GM19099 (cell line): ENCODE data around the gene NCOA1.

Source experiments
- POLR2A ChIP-seq: IDR thresholded peaks from 3 replicates; pipeline ENCODE4 v1.6.1; 2011; ENCODE audit warnings: low read depth; ENCODE audit not compliant: insufficient read length; ENCODE audit errors: extremely low read depth

NCOA1 gene

DNA sequence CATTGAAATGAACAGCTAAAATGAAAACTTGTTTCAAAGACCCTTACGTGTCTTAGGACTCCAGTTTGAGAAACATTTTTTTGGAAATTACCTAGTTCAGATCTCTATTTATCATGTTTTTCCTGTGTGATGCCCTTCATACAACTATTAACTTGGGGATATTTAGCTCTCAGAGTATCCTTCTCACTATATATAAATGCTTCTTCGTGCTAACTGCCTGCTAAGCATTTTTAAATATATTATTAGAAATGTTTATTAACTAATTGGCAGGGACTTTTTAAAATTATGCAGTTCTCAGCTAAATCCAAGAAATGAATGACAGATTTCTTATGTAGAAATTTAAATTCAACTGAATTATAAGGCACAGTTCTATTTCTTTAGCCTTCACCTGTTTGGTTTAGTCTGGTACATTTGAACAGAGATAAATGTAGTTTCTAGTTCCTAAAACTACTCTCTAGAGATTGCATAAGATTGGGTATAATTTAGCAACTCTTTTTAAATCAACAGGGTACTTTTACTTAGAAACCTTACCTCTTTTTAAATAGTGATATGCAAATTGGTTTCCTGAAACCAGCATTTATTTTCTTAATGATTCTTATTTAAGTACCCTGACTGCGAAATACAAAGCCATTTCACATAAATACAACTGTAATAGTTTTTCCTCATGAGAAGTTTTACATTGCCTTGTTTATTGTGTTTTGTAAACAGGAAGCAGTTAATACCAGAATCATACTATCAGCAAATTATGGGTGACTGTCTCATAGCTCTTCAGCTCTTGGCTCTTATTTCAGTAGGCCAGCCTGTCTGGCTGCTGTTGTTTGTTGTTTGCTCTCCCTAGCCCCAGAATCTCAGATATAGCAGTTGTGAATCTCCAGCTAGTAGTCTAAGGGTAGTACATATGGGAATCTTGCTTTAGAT, 161.5 kb downstream of the NCOA1 start:
- TF ChIP-seq POLR2A: no peak

DNA sequence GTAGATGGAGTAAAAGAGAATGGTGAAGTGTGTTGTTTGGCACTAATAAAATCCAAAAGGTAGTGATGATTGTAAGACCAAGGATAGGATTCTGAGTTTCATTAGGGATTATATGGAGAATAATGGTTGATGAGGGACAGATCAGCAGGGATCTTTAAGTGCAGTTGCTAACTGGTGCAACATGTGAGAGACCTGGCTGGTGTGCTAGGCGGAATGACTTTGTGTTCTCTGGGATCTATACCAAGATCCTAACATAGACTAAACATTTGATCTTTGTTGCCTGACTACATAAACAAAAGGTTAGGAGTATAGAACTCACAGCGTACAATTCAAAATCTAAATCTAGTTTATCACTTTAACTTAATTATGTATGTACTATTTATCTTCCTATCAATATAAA, 166.8 kb downstream of the NCOA1 start:
- TF ChIP-seq POLR2A: no peak

DNA sequence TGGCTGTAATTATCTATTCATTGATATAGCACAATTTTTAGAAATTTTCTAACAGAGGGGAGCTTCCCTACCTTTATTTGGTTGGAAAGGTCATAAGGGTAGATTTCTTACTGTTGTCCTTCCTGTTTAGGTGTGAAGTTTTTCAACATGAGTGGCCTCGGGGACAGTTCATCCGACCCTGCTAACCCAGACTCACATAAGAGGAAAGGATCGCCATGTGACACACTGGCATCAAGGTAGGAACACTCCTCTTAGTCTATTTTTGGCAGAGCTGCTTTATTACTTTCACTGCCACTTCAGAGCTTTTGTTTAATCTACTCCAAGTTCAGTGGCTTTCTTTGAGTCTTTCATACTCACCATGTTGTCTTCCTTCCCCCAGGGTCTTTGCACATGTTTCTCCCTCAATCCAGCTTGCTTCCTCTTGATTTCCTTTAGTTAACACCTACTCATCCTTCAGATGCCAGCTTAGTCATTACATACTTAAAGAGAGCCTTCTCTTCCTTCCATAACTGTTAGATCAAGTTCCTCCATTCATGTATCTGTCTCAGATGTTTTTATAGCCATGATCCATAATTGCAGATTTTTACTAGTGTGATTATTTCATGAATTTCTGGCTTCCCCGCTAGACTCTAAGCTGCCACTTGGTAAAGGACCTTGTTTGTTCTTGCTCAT, 167.6 kb downstream of the NCOA1 start:
- TF ChIP-seq POLR2A: no peak

DNA sequence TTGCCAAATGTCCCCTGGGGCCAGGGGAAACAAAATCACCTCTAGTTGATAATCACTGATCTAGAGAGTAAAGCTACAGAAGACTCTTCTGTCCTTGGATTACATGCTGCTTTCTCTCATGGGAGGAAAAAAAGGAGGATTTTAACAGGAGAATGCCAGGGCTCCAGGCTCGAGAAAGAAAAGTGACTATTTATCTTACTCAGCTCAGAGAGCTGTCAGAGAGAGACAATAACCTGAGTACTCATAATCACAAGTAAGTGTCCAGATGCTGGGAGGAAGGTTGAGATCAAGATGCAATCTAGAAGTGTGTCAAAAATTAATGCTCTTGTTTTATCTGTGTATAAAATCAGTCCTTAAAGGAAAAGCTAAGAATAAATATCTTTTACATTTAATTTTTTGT, 168.8 kb downstream of the NCOA1 start:
- TF ChIP-seq POLR2A: no peak

DNA sequence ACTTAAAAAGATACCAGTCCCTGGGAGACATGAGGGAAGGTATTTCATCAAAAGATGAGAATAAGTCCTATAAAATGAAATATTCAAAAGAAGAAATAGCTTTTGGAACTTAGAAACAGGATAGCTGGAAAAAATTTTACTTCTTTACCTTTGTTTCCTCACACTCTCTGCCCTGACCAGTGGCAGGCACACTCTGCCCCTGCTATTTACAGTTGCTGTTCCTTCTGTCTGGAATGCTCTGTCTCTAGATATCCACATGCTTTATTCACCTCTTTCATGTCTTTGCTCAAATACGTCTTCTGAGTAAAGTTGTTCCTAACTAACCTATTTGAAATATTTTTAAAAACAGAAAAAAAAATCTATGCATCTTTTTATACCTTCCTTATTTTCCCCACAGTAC, 176.5 kb downstream of the NCOA1 start:
- no peak for TF ChIP-seq POLR2A

DNA sequence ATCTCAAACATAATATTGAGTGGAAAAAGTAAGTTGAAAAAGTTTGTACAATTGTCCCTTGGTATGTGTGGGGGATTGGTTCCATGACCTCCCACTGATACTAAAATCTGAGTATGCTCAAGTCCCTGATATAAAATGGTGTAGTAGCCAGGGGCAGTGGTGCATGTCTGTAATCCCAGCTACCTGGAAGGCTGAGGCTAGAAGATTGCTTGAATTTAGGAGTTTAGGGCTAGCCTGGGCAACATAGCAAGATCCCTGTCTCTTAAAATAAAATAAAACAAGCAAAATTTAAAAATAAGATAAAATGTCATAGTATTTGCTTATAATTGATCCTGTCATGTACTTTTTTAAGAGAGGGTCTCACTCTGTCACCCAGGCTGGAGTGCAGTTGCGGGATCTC, 180.2 kb downstream of the NCOA1 start:
- no peak for TF ChIP-seq POLR2A

DNA sequence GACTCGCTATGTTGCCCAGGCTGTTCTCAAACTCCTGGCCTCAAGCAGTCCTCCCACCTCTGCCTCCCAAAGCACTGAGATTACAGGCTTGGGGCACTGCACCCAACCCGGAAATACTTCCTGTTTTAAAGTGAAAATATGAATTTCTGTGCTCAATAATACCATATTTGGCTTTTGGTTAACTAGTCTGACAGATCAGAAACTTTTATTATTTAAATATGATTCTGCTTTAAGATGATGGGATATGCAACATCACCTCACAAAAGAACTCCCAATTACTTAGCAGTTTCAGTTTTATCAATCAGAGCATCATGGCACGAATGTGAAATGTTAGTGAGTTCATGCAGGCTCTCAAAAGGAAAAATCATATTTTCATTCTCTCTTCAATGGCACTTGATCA, 181.5 kb downstream of the NCOA1 start:
- TF ChIP-seq POLR2A: no peak

DNA sequence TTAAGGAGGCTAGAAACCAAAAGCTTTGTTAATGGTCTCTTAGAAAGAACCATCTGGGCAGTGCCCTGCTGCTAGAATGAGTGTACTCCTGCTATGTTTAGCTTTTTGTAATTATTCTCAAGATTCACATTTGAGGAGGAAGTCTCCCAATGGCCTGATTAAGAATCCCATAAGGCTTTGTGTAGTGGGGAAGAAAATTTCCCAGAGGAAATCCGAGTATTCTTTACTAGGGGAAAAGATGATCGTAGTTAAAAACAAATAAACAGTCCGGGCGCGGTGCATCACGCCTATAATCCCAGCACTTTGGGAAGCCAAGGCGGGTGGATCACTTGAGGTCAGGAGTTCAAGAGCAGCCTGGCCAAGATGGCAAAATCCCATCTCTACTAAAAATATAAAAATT, 184.3 kb downstream of the NCOA1 start:
- TF ChIP-seq POLR2A: no peak

DNA sequence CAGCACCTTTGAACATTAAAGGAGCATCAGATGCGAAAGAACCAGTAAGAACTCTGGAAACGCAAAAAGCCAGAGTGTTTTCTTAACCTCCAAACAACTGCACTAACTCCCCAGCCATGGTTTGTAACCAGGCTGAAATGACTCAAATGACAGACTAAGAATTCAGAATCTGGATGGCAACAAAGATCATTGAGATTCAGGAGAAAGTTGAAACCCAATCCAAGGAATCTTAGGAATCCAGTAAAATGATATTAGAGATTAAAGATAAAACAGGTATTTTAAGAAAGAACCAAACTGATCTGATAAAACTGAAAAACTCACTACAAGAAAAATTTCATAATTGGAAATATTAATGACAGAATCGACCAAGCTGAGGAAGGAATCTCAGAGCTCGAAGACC, 185.4 kb downstream of the NCOA1 start:
- TF ChIP-seq POLR2A: no peak

DNA sequence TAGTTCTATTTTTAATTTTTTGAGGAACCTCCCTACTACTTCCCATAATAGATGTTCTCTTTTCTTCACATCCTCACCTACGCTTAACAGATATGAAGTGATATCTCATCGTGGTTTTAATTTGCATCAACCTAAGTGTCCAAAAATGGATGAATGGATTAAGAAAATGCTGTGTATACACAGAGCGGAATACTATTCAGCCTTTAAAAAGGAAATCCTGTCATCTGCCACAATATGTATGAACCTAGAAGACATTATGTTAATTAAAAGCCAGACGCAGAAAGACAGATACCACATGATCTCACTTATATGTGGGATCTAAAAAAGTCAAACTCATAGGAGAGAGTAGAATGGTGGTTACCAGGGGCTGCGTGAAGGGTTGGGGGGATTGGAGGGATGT, 189.1 kb downstream of the NCOA1 start:
- no peak for TF ChIP-seq POLR2A

DNA sequence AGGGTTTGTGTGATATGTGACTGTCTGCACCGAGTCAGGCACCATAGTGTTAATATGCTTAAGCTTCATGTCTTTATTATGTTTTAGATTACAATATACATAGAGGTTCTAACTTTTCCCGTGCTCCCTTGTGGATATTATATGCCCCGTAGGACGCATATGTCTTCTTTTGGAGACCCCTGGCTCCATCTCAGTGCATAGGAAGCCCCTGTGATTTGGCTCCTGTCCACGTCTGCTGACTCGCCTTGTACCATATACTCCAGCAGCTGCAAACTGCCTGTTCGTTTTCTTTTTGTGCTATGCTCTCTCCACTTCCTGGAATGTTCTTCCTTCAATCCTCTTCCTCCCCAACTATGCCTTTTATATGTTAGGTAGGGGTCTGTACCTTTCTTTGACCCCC, 191.2 kb downstream of the NCOA1 start:
- no peak for TF ChIP-seq POLR2A

DNA sequence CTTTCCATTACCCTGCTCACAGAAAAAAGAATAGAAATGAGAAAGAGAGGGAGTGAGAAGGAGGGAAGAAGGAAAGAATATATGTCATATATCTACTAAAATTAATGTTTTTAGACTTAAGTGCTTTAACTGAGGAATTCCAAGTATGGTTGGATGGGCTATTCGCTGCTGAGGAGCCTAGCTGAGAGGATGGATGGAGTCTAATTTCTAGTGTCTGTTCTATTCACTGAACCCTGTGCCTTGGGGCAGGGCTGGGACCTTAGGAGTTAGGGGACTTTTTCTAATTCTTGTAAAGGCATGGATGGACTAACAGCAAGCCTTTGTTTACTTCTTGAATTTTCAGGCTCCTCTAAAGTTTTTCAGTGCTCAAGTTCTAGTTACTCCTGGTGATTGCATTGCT, 192.4 kb downstream of the NCOA1 start:
- TF ChIP-seq POLR2A: no peak

DNA sequence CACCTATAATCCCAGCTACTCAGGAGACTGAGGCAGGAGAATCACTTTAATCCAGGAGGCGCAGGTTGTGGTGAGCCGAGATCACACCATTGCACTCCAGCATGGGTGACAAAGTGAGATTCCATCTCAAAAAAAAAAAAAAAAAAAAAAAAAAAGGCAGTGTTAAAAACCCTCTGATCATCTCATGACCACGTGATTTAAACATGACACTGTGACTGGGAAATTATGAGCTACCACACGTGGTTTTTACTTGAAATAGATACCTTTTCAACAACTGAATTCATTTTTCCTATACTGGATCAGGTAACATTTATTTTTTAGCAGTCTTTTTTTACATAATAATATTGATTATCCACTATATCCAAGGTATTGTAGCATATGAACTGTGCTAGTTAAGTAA, 199.5 kb downstream of the NCOA1 start:
- no peak for TF ChIP-seq POLR2A

DNA sequence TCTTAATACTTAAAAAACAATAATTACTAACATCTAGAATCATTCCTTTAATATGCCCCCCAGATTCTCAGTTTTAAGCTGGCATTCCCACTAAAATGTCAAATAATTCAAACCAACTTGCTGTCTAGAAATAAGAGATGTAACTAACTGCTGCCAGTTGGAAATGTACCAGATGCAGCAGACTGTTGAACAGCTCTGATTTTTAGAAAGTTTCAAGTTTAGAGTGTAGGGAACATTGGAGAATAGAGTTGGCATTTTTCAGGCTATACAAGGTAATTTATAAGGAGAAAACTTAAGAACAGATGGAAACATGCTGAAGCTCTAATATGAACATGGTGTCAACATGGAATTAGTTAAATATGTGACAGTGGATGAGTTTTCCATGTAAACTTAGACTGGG, 200.8 kb downstream of the NCOA1 start:
- no peak for TF ChIP-seq POLR2A

DNA sequence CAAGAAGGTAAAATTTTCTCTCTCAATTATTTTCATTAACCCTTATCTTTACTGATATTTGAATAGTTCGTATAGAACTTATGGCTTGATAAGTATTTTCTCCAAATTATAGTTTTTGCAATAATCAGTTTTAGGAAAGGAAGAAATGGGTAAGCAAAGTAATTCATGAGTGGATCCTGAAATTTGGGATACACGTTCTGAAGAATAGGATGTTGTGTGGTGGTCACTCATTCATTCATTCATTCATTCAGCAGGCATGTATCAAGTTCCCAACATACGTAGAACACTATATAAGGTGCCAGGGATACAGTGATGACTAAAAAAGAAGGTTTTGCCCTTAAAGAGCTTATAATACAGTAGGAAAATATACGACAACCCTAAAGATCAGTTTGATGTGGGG, 206.7 kb downstream of the NCOA1 start:
- no peak for TF ChIP-seq POLR2A

DNA sequence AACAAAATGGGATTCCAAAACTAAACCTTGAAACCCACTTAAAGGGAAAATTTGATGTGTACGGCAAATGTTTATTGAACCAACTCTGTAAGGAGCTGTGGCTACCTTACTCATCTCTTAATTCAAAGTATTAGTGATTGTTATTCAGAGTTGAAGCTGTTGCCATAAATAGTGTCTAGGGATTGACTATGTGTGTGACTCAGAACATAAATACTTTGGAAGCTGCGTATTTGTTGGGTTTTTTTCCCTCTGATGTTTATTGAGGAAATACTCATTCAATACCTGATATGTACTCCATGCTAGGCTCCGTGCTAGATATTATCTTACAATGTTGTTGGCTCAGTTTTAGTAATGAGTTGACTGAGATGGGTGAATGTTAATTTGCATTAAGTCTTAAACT, 211.7 kb downstream of the NCOA1 start:
- TF ChIP-seq POLR2A: no peak
